Transverse colon (tissue), 4 donors: ENCODE results near the gene SPATA24.

ENCODE experiments used
- CTCF ChIP-seq, 5 experiments: fragments of 200-600 bp in 3 of 5; fragments of 450-650 bp in 2 of 5; sonication (generic) in 3 of 5; IDR thresholded peaks; 1 replicate in 2 of 5; 2 replicates in 3 of 5; pipeline ENCODE4 v1.5.1; 2016 to 2017; ENCODE audit warnings: antibody characterized with exemption in 5 of 5, inconsistent platforms in 3 of 5, mild to moderate bottlenecking in 2 of 5, moderate library complexity in 1 of 5
- EP300 ChIP-seq: sonication (generic); formaldehyde crosslinking; IDR thresholded peaks from one replicate; pipeline ENCODE4 v1.6.1; 2017; ENCODE audit warnings: antibody characterized with exemption, low read depth
- POLR2A ChIP-seq: fragments of 450-650 bp; IDR thresholded peaks from one replicate; pipeline ENCODE4 v1.6.1; 2016; ENCODE audit warnings: antibody characterized with exemption, mild to moderate bottlenecking, moderate library complexity
- POLR2AphosphoS5 ChIP-seq, 3 donors: sonication (generic); formaldehyde crosslinking; IDR thresholded peaks; one replicate each; pipeline ENCODE4 v1.6.1; 2016; ENCODE audit warnings: antibody characterized with exemption in 3 of 3

DNA sequence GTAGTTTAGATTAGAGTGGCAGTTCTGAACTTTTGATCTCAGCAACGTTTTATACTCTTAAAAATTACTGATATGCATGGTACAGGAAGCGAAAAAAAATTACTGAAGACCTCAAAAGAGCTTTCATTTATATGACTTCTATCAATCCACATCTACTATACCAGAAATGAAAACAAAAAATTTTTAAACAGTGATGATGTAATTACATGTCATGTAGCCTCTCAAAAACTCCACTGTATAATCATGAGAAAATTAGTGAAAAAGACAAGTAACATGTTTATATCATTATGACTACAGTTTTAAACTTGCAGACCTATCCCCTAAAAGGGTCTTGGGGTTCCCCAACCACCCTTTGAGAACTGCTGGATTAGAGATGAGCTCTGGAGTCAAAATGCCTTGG is 26.1 kb upstream of the SPATA24 start:
- no peak for TF ChIP-seq CTCF (IDR thresholded peaks at IDR 0.05)
- no peak for TF ChIP-seq POLR2A
- TF ChIP-seq EP300: no peak
- TF ChIP-seq POLR2AphosphoS5 (IDR thresholded peaks at IDR 0.05): no peak
